Sigmoid colon (tissue), 4 donors: ENCODE data around the gene CCDC142.

Source experiments
- CTCF ChIP-seq, 4 experiments: fragments of 450-650 bp in 3 of 4; fragments of 200-600 bp in 1 of 4; IDR thresholded peaks; one replicate each; pipeline ENCODE4 v1.5.1; 2016 to 2019; ENCODE audit warnings: antibody characterized with exemption in 4 of 4, mild to moderate bottlenecking in 3 of 4, moderate library complexity in 2 of 4
- EP300 ChIP-seq, 4 donors: sonication (generic); formaldehyde crosslinking; IDR thresholded peaks; one replicate each; pipeline ENCODE4 v1.6.1; 2017; ENCODE audit warnings: antibody characterized with exemption in 4 of 4
- POLR2A ChIP-seq, 2 donors: fragments of 450-650 bp; IDR thresholded peaks; one replicate each; pipeline ENCODE4 v1.6.1; 2016; ENCODE audit warnings: antibody characterized with exemption in 2 of 2, mild to moderate bottlenecking in 2 of 2, moderate library complexity in 2 of 2
- POLR2AphosphoS5 ChIP-seq, 4 donors: sonication (generic); formaldehyde crosslinking; IDR thresholded peaks; one replicate each; pipeline ENCODE4 v1.6.1; 2017; ENCODE audit warnings: antibody characterized with exemption in 4 of 4

- no peak for TF ChIP-seq CTCF (IDR thresholded peaks at IDR 0.05)
- TF ChIP-seq POLR2A (IDR thresholded peaks at IDR 0.05) = no peak
- TF ChIP-seq POLR2AphosphoS5 (IDR thresholded peaks at IDR 0.05) = no peak
- TF ChIP-seq EP300 (IDR thresholded peaks at IDR 0.05) = no peak
Measured at GRCh38 chr2:74428675-74429074, 54.1 kb downstream of the CCDC142 start.
